ENCODE results near the gene DPEP1. TPM values are rescaled to one million over a fixed set of nuclear protein-coding genes. Genes with fewer than 3 reads are reported as not detected.

The DPEP1 gene
- total RNA-seq, 1 experiment from 2014 or later, result 1.1 TPM

DNA sequence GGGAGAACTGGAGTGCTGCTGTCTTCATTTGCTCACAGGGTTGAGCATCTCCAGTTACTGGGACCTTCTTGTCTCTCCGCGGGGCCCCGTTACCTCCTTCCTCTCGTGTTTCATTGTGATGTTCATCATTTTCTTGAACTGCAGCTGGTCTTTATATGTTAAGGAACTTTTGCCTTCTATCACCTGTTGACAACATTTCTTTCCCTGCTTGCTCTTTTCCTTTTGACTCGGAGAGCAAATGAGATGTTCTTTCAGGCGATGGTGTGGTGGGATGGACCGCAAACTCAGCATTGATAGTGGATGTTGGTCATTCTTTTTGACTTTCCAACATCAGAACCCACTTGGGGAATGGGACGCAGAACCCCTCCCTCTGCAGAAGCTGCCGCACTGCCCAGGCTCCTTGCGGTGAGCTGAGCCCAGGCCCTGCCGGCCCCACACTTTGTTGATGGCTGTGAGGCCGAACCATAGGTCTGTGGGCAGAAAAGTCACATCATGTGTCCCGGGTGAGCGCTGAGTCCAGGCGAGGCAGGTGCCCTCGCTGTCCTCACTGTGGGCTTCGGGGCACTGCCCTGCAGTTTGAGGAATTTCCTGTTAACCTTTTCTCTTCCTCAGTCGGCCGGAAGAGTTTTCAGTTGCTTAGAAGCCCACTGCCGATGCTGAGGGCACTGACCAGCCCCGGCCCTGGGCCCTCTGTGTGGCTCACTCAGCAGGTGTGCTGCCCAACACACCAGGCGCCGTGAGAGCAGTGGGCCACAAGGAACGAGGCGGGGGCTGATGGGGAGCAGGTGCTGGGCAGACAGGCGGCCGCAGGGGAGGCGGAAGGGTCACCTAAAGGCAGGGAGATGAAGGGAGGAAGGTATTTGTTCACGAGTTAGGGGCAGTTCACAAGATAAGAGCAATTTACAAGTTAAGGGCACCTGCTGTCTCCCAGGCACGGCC is 45.5 kb upstream of the DPEP1 start:
- CTCF ChIA-PET, result interaction anchor here (0.7 kb wide), 1 partner anchor 515 kb away, joined by 3 read pairs; no protein-coding TSS in a partner anchor
- Histone ChIP-seq H4K20me1 (ENCODE audit: insufficient read depth) (peaks cover 25% of the 10 kb centered on the region; the same call in 1 of the 2 replicates), H2AFZ (ENCODE audit: low read depth, low read length, poor library complexity, severe bottlenecking) (no peak overlapping the region), H3K36me3 (ENCODE audit: control insufficient read depth in 1 of 2, insufficient read depth in 2 of 2, low read length in 2 of 2) (peaks cover 10 to 14% of the 10 kb centered on the region in 2 experiments), H3K4me2 (ENCODE audit: low read length) (no peak overlapping the region), H3K27ac (ENCODE audit: low read depth, low read length) (no peak overlapping the region), H3K79me2 (ENCODE audit: insufficient read depth, low read length) (peaks cover 18% of the 10 kb centered on the region), H3K27me3 (ENCODE audit: insufficient read depth, low read length) (no peaks in the 10 kb centered on the region), H3K4me1 (ENCODE audit: control insufficient read depth in 1 of 2, insufficient read depth in 2 of 2, low read length in 2 of 2) (peaks cover 33 to 47% of the 10 kb centered on the region in 2 experiments), H3K9ac (ENCODE audit: low read length) (no peak overlapping the region), H3K4me3 (replicated peaks in 1 of 2; ENCODE audit: low read depth in 1 of 2, low read length in 2 of 2) (no peak overlapping the region), H3K9me2 (ENCODE audit: insufficient read depth) (no peaks in the 10 kb centered on the region), H3K9me3 (ENCODE audit: control insufficient read depth in 1 of 2, insufficient read depth in 1 of 2, low read depth in 1 of 2, low read length in 2 of 2) (no peaks in the 10 kb centered on the region)
- ATAC-seq (no peak), DNase-seq (ENCODE audit: low read depth, low spot score) (no peak)
- TF ChIP-seq, protein P1, sequence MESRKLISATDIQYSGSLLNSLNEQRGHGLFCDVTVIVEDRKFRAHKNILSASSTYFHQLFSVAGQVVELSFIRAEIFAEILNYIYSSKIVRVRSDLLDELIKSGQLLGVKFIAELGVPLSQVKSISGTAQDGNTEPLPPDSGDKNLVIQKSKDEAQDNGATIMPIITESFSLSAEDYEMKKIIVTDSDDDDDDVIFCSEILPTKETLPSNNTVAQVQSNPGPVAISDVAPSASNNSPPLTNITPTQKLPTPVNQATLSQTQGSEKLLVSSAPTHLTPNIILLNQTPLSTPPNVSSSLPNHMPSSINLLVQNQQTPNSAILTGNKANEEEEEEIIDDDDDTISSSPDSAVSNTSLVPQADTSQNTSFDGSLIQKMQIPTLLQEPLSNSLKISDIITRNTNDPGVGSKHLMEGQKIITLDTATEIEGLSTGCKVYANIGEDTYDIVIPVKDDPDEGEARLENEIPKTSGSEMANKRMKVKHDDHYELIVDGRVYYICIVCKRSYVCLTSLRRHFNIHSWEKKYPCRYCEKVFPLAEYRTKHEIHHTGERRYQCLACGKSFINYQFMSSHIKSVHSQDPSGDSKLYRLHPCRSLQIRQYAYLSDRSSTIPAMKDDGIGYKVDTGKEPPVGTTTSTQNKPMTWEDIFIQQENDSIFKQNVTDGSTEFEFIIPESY (IDR thresholded peaks at IDR 0.05; ENCODE audit: extremely low read depth, insufficient replicate concordance, low read length), result no peak
- TF ChIP-seq, protein P2, sequence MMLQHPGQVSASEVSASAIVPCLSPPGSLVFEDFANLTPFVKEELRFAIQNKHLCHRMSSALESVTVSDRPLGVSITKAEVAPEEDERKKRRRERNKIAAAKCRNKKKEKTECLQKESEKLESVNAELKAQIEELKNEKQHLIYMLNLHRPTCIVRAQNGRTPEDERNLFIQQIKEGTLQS (IDR thresholded peaks at IDR 0.05), result no peak
- no peak for TF ChIP-seq FOSL1 (IDR thresholded peaks at IDR 0.05; ENCODE audit: low read depth)
- no peak for TF ChIP-seq JUND (IDR thresholded peaks at IDR 0.05)
- TF ChIP-seq, protein P3, sequence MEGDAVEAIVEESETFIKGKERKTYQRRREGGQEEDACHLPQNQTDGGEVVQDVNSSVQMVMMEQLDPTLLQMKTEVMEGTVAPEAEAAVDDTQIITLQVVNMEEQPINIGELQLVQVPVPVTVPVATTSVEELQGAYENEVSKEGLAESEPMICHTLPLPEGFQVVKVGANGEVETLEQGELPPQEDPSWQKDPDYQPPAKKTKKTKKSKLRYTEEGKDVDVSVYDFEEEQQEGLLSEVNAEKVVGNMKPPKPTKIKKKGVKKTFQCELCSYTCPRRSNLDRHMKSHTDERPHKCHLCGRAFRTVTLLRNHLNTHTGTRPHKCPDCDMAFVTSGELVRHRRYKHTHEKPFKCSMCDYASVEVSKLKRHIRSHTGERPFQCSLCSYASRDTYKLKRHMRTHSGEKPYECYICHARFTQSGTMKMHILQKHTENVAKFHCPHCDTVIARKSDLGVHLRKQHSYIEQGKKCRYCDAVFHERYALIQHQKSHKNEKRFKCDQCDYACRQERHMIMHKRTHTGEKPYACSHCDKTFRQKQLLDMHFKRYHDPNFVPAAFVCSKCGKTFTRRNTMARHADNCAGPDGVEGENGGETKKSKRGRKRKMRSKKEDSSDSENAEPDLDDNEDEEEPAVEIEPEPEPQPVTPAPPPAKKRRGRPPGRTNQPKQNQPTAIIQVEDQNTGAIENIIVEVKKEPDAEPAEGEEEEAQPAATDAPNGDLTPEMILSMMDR (IDR thresholded peaks at IDR 0.05 in 2 of 3, conservative IDR thresholded peaks at IDR 0.05 in 1 of 3; ENCODE audit: borderline replicate concordance in 1 of 3, insufficient read depth in 1 of 3, low read depth in 2 of 3, low read length in 2 of 3), result no peak
- no peak for TF ChIP-seq ZFX (IDR thresholded peaks at IDR 0.05)
- TF ChIP-seq SP1 (IDR thresholded peaks at IDR 0.05; ENCODE audit: low read depth), result no peak
- TF ChIP-seq, protein P4, sequence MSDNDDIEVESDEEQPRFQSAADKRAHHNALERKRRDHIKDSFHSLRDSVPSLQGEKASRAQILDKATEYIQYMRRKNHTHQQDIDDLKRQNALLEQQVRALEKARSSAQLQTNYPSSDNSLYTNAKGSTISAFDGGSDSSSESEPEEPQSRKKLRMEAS (IDR thresholded peaks at IDR 0.05), result no peak
- no peak for TF ChIP-seq SRF (IDR thresholded peaks at IDR 0.05; ENCODE audit: low read depth)
- TF ChIP-seq, protein P5, sequence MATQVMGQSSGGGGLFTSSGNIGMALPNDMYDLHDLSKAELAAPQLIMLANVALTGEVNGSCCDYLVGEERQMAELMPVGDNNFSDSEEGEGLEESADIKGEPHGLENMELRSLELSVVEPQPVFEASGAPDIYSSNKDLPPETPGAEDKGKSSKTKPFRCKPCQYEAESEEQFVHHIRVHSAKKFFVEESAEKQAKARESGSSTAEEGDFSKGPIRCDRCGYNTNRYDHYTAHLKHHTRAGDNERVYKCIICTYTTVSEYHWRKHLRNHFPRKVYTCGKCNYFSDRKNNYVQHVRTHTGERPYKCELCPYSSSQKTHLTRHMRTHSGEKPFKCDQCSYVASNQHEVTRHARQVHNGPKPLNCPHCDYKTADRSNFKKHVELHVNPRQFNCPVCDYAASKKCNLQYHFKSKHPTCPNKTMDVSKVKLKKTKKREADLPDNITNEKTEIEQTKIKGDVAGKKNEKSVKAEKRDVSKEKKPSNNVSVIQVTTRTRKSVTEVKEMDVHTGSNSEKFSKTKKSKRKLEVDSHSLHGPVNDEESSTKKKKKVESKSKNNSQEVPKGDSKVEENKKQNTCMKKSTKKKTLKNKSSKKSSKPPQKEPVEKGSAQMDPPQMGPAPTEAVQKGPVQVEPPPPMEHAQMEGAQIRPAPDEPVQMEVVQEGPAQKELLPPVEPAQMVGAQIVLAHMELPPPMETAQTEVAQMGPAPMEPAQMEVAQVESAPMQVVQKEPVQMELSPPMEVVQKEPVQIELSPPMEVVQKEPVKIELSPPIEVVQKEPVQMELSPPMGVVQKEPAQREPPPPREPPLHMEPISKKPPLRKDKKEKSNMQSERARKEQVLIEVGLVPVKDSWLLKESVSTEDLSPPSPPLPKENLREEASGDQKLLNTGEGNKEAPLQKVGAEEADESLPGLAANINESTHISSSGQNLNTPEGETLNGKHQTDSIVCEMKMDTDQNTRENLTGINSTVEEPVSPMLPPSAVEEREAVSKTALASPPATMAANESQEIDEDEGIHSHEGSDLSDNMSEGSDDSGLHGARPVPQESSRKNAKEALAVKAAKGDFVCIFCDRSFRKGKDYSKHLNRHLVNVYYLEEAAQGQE (IDR thresholded peaks at IDR 0.05; ENCODE audit: low read depth), result no peak
- no peak for TF ChIP-seq ELF1 (IDR thresholded peaks at IDR 0.05; ENCODE audit: borderline replicate concordance, low read depth)
- TF ChIP-seq YY1 (IDR thresholded peaks at IDR 0.05; ENCODE audit: extremely low read depth, insufficient replicate concordance, low read depth, low read length), result no peak
- TF ChIP-seq POLR2A (IDR thresholded peaks at IDR 0.05; ENCODE audit: borderline replicate concordance, extremely low read depth, insufficient read depth, insufficient read length), result no peak
- no peak for TF ChIP-seq TCF7L2 (IDR thresholded peaks at IDR 0.05; ENCODE audit: borderline replicate concordance, extremely low read depth, insufficient read depth, insufficient read length)
- no peak for TF ChIP-seq EGR1 (IDR thresholded peaks at IDR 0.05; ENCODE audit: low read depth)
- TF ChIP-seq EZH2phosphoT487 (IDR thresholded peaks at IDR 0.05; ENCODE audit: borderline replicate concordance), result no peak
- no peak for TF ChIP-seq CEBPB (IDR thresholded peaks at IDR 0.05; ENCODE audit: low read depth)
- intact Hi-C loops (cut with micrococcal nuclease), result loop anchor here (10.0 kb wide), 1 partner anchor 753 kb away; the partner anchor contains the start of gene APRT
- no TSS peak for BruUV-seq (replicated peaks)
- POLR2A ChIA-PET, result no interaction called here
- RAD21 ChIA-PET (ENCODE audit: low non-redundant PET in 1 of 2, low total read pairs in 2 of 2, uncharacterized antibody in 2 of 2, unreplicated experiment in 2 of 2), result no interaction called here
